Measurements from ENCODE around the gene TBC1D1.
A peak's percentile ranks its signal among the peaks of the same experiment; 100 is the strongest.

TBC1D1 gene

DNA sequence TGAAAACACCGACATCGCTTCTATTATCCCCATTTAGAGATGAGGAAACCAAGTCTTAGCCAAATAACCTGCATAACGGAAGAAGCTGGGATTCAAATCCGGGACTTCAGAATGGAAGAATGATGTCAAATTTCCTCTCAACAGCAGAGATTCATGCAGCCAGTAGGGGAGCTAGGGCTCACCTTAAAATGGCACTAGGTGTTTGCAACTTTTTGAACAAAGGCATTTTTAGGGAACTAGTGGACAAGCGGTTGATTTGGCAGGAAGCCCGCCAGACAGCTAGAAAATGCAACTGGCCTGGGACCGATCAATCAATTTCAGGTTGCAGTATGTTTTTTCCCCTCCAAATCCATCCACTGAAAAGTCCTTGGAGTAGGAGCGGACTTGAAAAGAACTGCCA, 293.5 kb downstream of the TBC1D1 start:
- DNase-seq = no peak
- H3K4me3 ChIP-seq (ENCODE audit: low read depth, low read length) = no peak overlapping the region
- H3K36me3 ChIP-seq = no peaks in the 10 kb centered on the region

GRCh38 chr4:38185406-38186144, 294.7 kb downstream of the TBC1D1 start:
- Histone ChIP-seq H3K27me3 (no peaks in the 10 kb centered on the region), H3K4me3 (ENCODE audit: low read depth, low read length) (no peak overlapping the region), H3K9me3 (no peaks in the 10 kb centered on the region), H3K36me3 (no peaks in the 10 kb centered on the region), H3K4me1 (no peaks in the 10 kb centered on the region; the same call in 1 of the 2 replicates)
- no peak for TF ChIP-seq CTCF (IDR thresholded peaks at IDR 0.05; ENCODE audit: low read depth, low read length)
- DNase-seq = no peak

More for the DNA sequence above, 293.5 kb downstream of the TBC1D1 start:
- Histone ChIP-seq H3K4me1 (no peaks in the 10 kb centered on the region; the same call in 1 of the 2 replicates), H3K27me3 (no peaks in the 10 kb centered on the region), H3K9me3 (no peaks in the 10 kb centered on the region)
- peak; percentile 24; the same call in 1 of the 2 replicates for TF ChIP-seq CTCF (IDR thresholded peaks at IDR 0.05; ENCODE audit: low read depth, low read length)

GRCh38 chr4:38188136-38188535, 297.3 kb downstream of the TBC1D1 start:
- no peaks in the 10 kb centered on the region for H3K36me3 ChIP-seq
- H3K4me1 ChIP-seq = no peaks in the 10 kb centered on the region
- no peaks in the 10 kb centered on the region for H3K9me3 ChIP-seq
- no peak for DNase-seq
- peaks cover 6% of the 10 kb centered on the region; the same call in 1 of the 2 replicates for H3K27me3 ChIP-seq
- TF ChIP-seq CTCF (IDR thresholded peaks at IDR 0.05; ENCODE audit: low read depth, low read length) = no peak
- no peak overlapping the region for H3K4me3 ChIP-seq (ENCODE audit: low read depth, low read length)

GRCh38 chr4:38188631-38189101, 297.8 kb downstream of the TBC1D1 start:
- no peaks in the 10 kb centered on the region for H3K9me3 ChIP-seq
- no peak for TF ChIP-seq CTCF (IDR thresholded peaks at IDR 0.05; ENCODE audit: low read depth, low read length)
- H3K4me1 ChIP-seq = no peaks in the 10 kb centered on the region
- no peak overlapping the region for H3K4me3 ChIP-seq (ENCODE audit: low read depth, low read length)
- peaks cover 6% of the 10 kb centered on the region; the same call in 1 of the 2 replicates for H3K27me3 ChIP-seq
- no peak for DNase-seq
- H3K36me3 ChIP-seq = no peaks in the 10 kb centered on the region
